Stimulated activated naive B cell treated with anti-CD40 and anti-IgM and Interleukin-4, amounts not matched to agents 10 μg/mL and 1 μg/mL and 100 μg/mL, for 72 hours (primary cell): ENCODE data around the gene NELFA.

Source experiments
- ATAC-seq, 2 donors: fragments of 150-1000 bp; cut with Tn5 transposase; replicated peaks; 2 replicates each; pipeline ENCODE4 v1.10.0; 2021; ENCODE audit warnings: moderate library complexity in 1 of 2
- DNase-seq: peaks from one replicate; pipeline ENCODE4 v3.0.0; 2021
- H3K27ac Mint-ChIP-seq: one replicate; pipeline ENCODE4 v1.8.0; 2022; ENCODE audit warnings: mild to moderate bottlenecking, mixed read lengths
- H3K27me3 Mint-ChIP-seq, 2 donors: one replicate each; pipeline ENCODE4 v1.8.0; 2022; ENCODE audit warnings: mixed read lengths in 2 of 2
- H3K36me3 Mint-ChIP-seq, 2 donors: one replicate each; pipeline ENCODE4 v1.8.0; 2022; ENCODE audit warnings: mixed read lengths in 2 of 2, mild to moderate bottlenecking in 1 of 2
- H3K4me1 Mint-ChIP-seq, 2 donors: one replicate each; pipeline ENCODE4 v1.8.0; 2022; ENCODE audit warnings: mixed read lengths in 2 of 2, mild to moderate bottlenecking in 1 of 2
- H3K4me3 Mint-ChIP-seq, 2 donors: one replicate each; pipeline ENCODE4 v1.8.0; 2022; ENCODE audit warnings: mild to moderate bottlenecking in 2 of 2, mixed read lengths in 2 of 2, moderate library complexity in 1 of 2
- H3K9me3 Mint-ChIP-seq, 2 donors: one replicate each; pipeline ENCODE4 v1.8.0; 2022; ENCODE audit warnings: mixed read lengths in 2 of 2, mild to moderate bottlenecking in 1 of 2

Gene NELFA

DNA sequence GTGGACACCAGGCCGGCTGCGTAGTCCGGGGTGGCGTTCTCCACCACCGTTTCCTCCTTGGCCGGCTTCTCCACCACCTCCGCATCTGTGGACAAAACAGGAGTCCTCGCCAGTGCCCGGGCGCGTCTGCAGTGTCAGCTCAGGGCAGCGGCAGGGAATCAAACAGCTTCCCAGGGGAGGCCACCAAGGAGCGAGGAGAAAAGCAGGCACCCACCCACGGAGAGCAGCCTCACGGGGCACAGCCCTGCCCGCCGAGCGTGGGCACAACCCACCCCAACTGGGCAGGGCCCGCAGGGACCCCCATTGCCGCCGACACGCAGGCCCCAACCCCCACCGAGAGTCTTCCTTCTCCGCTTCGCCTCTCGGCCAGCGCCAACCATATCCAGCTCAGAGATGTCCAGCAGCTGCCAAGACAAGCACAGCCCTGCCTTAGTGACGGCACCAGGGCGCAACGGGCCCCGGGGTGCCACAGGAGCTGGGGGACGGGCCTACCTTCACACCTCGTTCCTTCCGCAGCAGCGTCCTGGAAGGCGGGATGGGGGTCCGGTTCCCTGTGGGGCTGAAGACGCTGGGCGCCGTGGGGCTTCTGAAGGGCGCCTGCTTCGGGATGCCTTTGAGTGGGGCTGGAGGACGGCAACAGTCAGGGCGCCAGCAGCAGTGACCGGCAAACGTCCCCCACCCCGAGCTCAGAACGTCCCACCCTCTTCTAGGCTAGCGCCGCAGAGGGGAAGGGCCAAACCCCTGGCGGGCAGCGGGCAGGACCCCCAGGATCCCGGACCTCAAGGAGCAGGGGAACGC, 22.8 kb downstream of the NELFA start:
- no peaks in the 10 kb centered on the region for H3K9me3 Mint-ChIP-seq
- H3K36me3 Mint-ChIP-seq = peaks cover 46% of the 10 kb centered on the region in 2 donors
- no peak for DNase-seq
- H3K27me3 Mint-ChIP-seq = no peaks in the 10 kb centered on the region
- H3K4me1 Mint-ChIP-seq = no peaks in the 10 kb centered on the region
- ATAC-seq = no peak
- H3K27ac Mint-ChIP-seq = peak overlapping the region; percentile 62
- H3K4me3 Mint-ChIP-seq = no peak overlapping the region

DNA sequence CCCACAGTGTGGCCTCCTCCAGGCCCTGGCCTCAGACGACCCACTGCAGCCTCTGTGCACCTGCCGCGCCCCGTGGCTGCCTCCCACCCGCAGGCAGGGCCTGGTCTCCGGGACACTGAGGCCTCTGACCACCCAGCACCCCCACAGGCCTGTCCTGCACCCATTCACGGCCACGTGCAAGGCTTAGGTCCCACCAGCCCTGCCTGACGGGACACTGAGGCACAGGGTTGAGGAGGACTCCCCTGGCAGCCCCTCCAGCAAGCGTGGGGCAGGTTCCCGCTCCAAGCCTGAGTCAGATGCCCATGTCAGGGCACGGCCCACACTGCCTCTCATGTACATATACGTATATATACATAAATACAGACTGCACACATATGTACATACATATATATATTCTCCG, 23.5 kb downstream of the NELFA start:
- DNase-seq = no peak
- Mint-ChIP-seq H3K4me1 (no peaks in the 10 kb centered on the region), H3K27me3 (no peaks in the 10 kb centered on the region), H3K9me3 (no peaks in the 10 kb centered on the region), H3K27ac (no peak overlapping the region), H3K4me3 (no peak overlapping the region), H3K36me3 (peaks cover 42 to 43% of the 10 kb centered on the region in 2 donors)
- ATAC-seq = no peak

DNA sequence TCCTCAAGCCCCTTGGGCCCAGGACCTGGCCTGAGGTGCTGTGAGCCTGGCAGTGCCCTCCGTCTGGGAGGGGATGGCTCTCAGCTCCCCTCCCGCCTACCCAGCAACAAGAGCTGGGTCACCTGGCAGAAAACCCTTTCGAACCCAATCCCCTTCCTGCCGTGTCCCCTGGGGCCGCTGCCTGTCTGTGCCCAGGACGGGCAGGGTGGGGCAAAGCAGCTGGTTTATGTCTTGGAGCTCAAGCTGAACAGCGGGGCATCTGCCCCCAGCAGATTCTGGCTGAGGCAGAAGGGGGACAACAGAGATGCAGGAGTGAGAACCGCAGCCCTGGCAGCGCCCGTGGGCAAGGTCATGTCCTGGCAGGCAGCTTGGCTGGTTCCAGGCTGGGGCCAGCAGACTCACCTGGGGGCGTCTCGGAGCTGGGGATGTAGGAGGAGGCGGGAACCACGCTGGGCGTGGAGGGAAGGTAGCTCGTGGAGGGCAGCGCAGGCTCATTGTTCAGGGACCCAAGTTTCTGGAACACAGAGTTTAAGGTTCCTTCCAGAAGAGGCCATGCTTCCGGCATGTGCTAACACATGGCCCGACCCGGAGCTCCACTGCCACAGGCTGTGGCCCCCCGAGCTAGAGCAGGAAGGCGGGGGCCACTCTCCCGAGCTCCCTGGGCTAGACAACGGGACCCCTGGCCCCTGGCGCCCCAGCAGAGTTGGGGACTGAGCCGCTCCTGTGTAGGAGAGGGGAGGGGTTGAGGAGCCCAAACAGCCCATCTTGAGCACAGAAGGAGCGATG, 24.2 kb downstream of the NELFA start:
- ATAC-seq = no peak
- Mint-ChIP-seq H3K27ac (peak overlapping the region; percentile 81), H3K4me1 (no peaks in the 10 kb centered on the region), H3K4me3 (peak overlapping the region in 1 of 2 donors; percentile 3), H3K27me3 (no peaks in the 10 kb centered on the region), H3K9me3 (no peaks in the 10 kb centered on the region), H3K36me3 (peaks cover 38 to 43% of the 10 kb centered on the region in 2 donors)
- no peak for DNase-seq

DNA sequence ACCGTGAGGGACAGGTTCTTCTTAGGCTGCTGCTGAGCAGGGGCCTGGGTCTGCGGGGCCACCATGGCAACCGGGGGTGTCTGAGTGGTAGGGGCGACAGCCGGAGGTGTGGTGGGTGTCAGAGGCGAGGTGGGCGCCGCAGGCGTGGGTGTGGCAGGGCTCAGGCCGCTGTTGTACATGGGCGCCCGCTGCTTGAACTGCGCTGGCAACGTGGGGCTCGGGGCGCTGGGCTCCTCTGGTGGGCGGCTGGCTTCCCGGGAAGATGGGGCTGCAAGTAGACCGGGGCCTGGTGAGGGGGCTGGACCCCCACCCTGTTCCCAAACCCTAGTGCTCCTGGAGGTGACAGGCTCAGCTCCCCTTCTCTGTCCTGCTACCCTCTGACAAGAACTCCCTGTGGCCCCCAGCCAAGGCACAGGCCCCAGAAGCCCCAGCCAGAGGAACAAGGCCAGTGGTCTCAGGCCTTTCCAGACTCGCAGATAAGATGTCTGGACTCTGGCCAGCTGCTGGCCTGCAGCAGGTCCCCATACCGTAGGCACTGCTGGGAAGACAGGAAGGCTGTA, 24.8 kb downstream of the NELFA start:
- H3K27ac Mint-ChIP-seq = peak overlapping the region; percentile 81
- DNase-seq = no peak
- no peaks in the 10 kb centered on the region for H3K4me1 Mint-ChIP-seq
- H3K4me3 Mint-ChIP-seq = no peak overlapping the region
- no peak for ATAC-seq
- H3K27me3 Mint-ChIP-seq = no peaks in the 10 kb centered on the region
- peaks cover 45 to 50% of the 10 kb centered on the region in 2 donors for H3K36me3 Mint-ChIP-seq
- H3K9me3 Mint-ChIP-seq = no peaks in the 10 kb centered on the region

DNA sequence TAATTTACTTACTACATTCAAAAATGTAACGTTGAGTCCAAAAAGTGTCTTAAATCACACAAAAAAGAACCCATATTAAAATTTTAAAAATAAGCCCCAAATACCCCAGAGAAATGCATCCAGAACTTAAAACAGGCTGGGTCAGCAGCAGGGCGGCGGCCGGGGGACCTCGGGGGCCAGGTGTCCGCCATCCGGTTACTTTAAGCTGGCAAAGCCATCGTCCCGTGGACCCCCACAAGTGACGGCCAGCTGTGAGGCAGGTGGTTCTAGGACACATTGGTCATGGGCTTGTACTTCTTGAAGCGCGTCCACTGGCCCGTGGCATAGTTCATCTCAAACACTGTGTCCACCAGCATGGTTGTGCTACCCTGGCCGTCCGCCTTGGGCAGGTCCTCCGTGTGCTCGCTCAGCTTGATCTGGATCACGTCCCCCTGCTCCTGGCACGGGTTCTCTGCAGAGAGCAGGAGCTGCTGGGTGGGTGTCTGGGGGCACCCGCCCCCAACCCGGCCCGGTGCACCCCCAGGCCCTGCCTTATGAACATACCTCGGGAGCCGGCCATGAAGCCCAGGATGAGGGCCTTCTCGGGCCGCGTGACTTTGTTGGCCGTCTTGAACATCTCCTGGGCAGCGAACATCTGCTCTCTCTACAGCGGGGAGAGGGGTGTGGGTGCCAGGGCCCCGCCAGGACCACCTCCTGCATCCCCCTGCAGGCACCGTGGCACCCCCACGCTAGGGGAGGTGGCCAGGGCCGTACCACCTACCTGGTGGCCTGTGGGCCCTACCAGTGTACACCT, 25.5 kb downstream of the NELFA start:
- H3K36me3 Mint-ChIP-seq = peaks cover 46 to 54% of the 10 kb centered on the region in 2 donors
- no peak for DNase-seq
- H3K27me3 Mint-ChIP-seq = no peaks in the 10 kb centered on the region
- H3K9me3 Mint-ChIP-seq = no peaks in the 10 kb centered on the region
- no peak for ATAC-seq
- H3K4me3 Mint-ChIP-seq = no peak overlapping the region
- H3K4me1 Mint-ChIP-seq = no peaks in the 10 kb centered on the region
- peak overlapping the region; percentile 81 for H3K27ac Mint-ChIP-seq

DNA sequence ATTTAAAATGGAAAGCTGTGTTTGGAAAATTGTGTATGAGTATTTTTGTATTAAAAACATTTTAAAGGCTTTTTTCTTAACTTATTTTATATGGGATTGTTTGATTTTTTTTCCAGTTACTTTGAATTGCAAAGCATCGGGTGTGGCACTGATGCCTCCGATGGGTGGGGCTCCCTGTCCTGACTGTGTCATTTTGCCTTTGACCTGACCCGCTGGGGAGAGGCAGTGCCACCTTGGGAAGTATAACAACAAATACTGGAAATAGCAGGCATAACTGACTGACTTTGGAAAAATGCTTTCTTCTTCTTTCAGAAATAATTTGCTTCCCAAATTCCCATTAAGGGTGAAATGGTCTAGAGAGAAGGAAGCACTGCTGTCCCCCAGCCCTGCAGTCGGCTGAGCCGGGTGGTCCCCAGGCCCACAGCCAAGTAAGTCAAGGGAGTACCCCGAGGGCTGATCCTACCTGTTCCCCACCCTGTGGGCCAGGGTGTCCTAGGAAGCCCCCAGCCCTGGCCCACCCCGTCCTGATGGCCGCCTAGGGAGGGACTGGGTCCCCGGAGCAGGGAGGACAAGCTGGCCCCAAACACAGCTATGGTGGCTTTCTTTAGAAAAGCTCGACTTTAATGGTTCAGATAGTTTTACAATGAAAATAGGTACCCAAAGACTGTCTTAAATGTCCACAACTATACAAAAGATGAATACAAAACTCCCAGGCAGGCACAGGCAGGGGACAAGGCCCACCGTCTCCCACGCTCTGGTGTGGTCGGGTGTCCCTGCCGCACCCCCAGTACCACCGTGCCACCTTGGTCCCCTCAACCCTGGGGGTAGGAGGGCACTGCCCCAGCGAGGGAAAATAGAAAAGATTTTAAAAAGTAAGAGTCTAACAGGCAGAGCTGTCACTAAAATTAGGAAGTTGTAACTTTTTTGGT, 26.4 kb downstream of the NELFA start:
- DNase-seq (no peak), ATAC-seq (no peak)
- Mint-ChIP-seq H3K27me3 (no peaks in the 10 kb centered on the region), H3K4me3 (no peak overlapping the region), H3K36me3 (peaks cover 46 to 51% of the 10 kb centered on the region in 2 donors), H3K4me1 (no peaks in the 10 kb centered on the region), H3K27ac (peak overlapping the region; percentile 81), H3K9me3 (no peaks in the 10 kb centered on the region)

- H3K4me3 Mint-ChIP-seq = no peak overlapping the region
- no peaks in the 10 kb centered on the region for H3K4me1 Mint-ChIP-seq
- peaks cover 47 to 51% of the 10 kb centered on the region in 2 donors for H3K36me3 Mint-ChIP-seq
- no peak for ATAC-seq
- DNase-seq = no peak
- no peaks in the 10 kb centered on the region for H3K9me3 Mint-ChIP-seq
- H3K27ac Mint-ChIP-seq = peak overlapping the region; percentile 88
- H3K27me3 Mint-ChIP-seq = no peaks in the 10 kb centered on the region
Measured at GRCh38 chr4:1981251-1982058, 27.3 kb downstream of the NELFA start.

- Mint-ChIP-seq H3K4me3 (no peak overlapping the region), H3K9me3 (no peaks in the 10 kb centered on the region), H3K4me1 (no peaks in the 10 kb centered on the region), H3K36me3 (peaks cover 47 to 57% of the 10 kb centered on the region in 2 donors), H3K27me3 (no peaks in the 10 kb centered on the region), H3K27ac (peak overlapping the region; percentile 65)
- ATAC-seq (no peak), DNase-seq (no peak)
Measured at GRCh38 chr4:1980561-1981041, 28.2 kb downstream of the NELFA start.

DNA sequence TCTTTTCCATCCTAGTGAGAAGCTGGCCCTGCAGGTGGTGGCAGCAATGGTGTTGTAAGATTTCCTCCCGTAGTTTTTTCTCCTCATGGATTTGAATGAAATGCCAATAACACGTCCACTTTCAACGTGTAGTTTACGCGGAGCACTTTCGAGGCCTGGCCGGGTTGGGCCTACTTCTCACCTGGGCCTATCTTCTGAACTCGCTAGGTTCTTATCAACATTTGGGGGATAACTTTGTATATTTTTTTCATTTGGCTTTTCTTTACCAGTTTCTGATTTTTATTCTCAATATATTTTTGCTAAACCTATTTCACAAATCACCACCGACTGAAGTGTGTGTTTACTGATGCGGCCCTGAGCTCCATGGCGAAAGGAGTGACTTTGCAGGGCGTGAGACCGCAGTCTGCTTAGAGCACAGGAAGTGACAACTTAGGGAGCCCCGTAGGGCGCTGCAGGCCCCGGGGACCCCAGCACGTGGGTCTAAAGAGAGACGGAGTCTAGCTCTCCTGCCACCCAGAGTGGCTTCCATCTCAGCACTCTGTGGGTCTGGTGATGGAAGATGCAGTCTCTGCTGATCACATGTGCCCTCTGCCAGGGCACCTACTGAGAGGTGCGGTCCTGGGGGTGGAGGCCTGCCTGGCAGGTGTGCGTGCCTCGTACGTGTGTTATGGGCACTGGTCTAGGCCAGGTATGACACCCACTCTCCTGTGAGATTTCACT, 29.1 kb downstream of the NELFA start:
- DNase-seq (no peak), ATAC-seq (peak in 1 of 2 donors; percentile 8)
- Mint-ChIP-seq H3K27ac (peak overlapping the region; percentile 70), H3K9me3 (no peaks in the 10 kb centered on the region), H3K4me3 (no peak overlapping the region), H3K36me3 (peaks cover 53 to 63% of the 10 kb centered on the region in 2 donors), H3K4me1 (no peaks in the 10 kb centered on the region), H3K27me3 (no peaks in the 10 kb centered on the region)

GRCh38 chr4:1978741-1979476, 29.9 kb downstream of the NELFA start:
- peaks cover 56 to 67% of the 10 kb centered on the region in 2 donors for H3K36me3 Mint-ChIP-seq

DNA sequence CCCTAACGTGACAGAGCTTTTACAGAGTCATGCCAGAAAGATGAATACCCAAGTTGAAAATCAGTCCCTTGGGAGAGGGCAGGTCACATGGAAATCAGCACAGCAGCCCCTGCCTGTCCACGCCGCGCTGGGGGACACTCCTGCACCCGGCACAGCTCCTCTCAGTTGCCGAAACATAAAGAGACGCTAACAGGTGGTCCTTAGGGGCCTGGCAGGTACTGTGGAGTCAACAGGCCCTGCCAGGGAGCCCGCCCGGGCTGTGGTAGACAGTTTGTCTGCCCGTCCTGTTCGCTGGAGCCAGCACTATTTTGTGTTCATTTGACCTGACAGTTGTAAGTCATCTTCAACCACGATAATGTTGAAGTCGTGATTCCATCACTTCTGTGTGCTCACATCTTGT, 30.5 kb downstream of the NELFA start:
- H3K9me3 Mint-ChIP-seq = no peaks in the 10 kb centered on the region
- ATAC-seq (no peak), DNase-seq (no peak)
- no peaks in the 10 kb centered on the region for H3K4me1 Mint-ChIP-seq
- H3K27me3 Mint-ChIP-seq = no peaks in the 10 kb centered on the region
- H3K27ac Mint-ChIP-seq = no peak overlapping the region
- H3K36me3 Mint-ChIP-seq = peaks cover 54 to 68% of the 10 kb centered on the region in 2 donors
- no peak overlapping the region for H3K4me3 Mint-ChIP-seq

More at GRCh38 chr4:1978741-1979476, 29.9 kb downstream of the NELFA start:
- no peaks in the 10 kb centered on the region for H3K27me3 Mint-ChIP-seq
- ATAC-seq (no peak), DNase-seq (no peak)
- no peak overlapping the region for H3K4me3 Mint-ChIP-seq
- H3K4me1 Mint-ChIP-seq = no peaks in the 10 kb centered on the region
- no peaks in the 10 kb centered on the region for H3K9me3 Mint-ChIP-seq
- H3K27ac Mint-ChIP-seq = peak overlapping the region; percentile 70
